SK-N-SH treated with all-trans-retinoic acid at 6 μM for 48 hours (cell line): ENCODE data around the gene BRSK1.

ENCODE experiments used
- ATAC-seq: fragments of 200-7000 bp; cut with Tn5 transposase; 3 replicates; pipeline ENCODE4 v1.9.1; 2020; ENCODE audit warnings: mild to moderate bottlenecking, moderate library complexity
- ARNTL ChIP-seq: fragments of 450-650 bp; formaldehyde crosslinking; IDR thresholded peaks from 2 replicates; pipeline ENCODE4 v1.5.0; 2020; ENCODE audit warnings: low read depth, mild to moderate bottlenecking, moderate library complexity, borderline replicate concordance
- BACH2 ChIP-seq: fragments of 250-450 bp; sonication (Bioruptor Pico); IDR thresholded peaks from 2 replicates; pipeline ENCODE4 v1.9.0; 2021; ENCODE audit warnings: mild to moderate bottlenecking, borderline replicate concordance
- CSDC2 ChIP-seq: fragments of 250-450 bp; sonication (Bioruptor Pico); IDR thresholded peaks from 2 replicates; pipeline ENCODE4 v1.5.0; 2020; ENCODE audit warnings: mild to moderate bottlenecking, moderate library complexity
- ESRRG ChIP-seq: fragments of 250-450 bp; sonication (Bioruptor Pico); IDR thresholded peaks from 2 replicates; pipeline ENCODE4 v1.6.1; 2021; ENCODE audit warnings: mild to moderate bottlenecking
- GLIS3 ChIP-seq: fragments of 250-450 bp; sonication (Bioruptor Pico); IDR thresholded peaks from 2 replicates; pipeline ENCODE4 v1.5.0; 2020; ENCODE audit warnings: mild to moderate bottlenecking, moderate library complexity
- OSR1 ChIP-seq: fragments of 250-450 bp; sonication (Bioruptor Pico); IDR thresholded peaks from 2 replicates; pipeline ENCODE4 v1.8.0; 2022; ENCODE audit warnings: moderate library complexity, mild to moderate bottlenecking, inconsistent platforms
- PPARA ChIP-seq: fragments of 250-450 bp; sonication (Bioruptor Pico); IDR thresholded peaks from 2 replicates; pipeline ENCODE4 v1.5.0; 2020; ENCODE audit warnings: mild to moderate bottlenecking, borderline replicate concordance
- SNAI2 ChIP-seq: fragments of 250-450 bp; sonication (Bioruptor Pico); IDR thresholded peaks from 2 replicates; pipeline ENCODE4 v1.5.0; 2020; ENCODE audit warnings: mild to moderate bottlenecking, moderate library complexity
- TCF4 ChIP-seq: fragments of 250-450 bp; sonication (Bioruptor Pico); IDR thresholded peaks from 2 replicates; pipeline ENCODE4 v1.8.0; 2021; ENCODE audit warnings: mild to moderate bottlenecking, moderate library complexity, borderline replicate concordance
- TOX ChIP-seq: fragments of 250-450 bp; sonication (Bioruptor Pico); IDR thresholded peaks from 2 replicates; pipeline ENCODE4 v1.8.0; 2021; ENCODE audit warnings: mild to moderate bottlenecking, moderate library complexity, borderline replicate concordance
- ZC3H10 ChIP-seq: fragments of 250-450 bp; sonication (Bioruptor Pico); IDR thresholded peaks from 2 replicates; pipeline ENCODE4 v1.5.1; 2021; ENCODE audit warnings: mild to moderate bottlenecking, moderate library complexity
- ZFP3 ChIP-seq: fragments of 250-450 bp; sonication (Bioruptor Pico); IDR thresholded peaks from 2 replicates; pipeline ENCODE4 v1.5.0; 2020; ENCODE audit warnings: mild to moderate bottlenecking, moderate library complexity
- ZFP30 ChIP-seq: fragments of 450-650 bp; formaldehyde crosslinking; IDR thresholded peaks from 2 replicates; pipeline ENCODE4 v1.5.0; 2022; ENCODE audit warnings: mild to moderate bottlenecking, moderate library complexity
- ZNF565 ChIP-seq: fragments of 450-650 bp; formaldehyde crosslinking; conservative IDR thresholded peaks from 2 replicates; pipeline ENCODE4 v1.5.0; 2020; ENCODE audit warnings: low read depth, mild to moderate bottlenecking, moderate library complexity
- ZNF70 ChIP-seq: fragments of 450-650 bp; formaldehyde crosslinking; IDR thresholded peaks from 2 replicates; pipeline ENCODE4 v1.5.0; 2020; ENCODE audit warnings: mild to moderate bottlenecking, moderate library complexity
- ZNF8 ChIP-seq: fragments of 450-650 bp; formaldehyde crosslinking; IDR thresholded peaks from 2 replicates; pipeline ENCODE4 v1.5.0; 2020; ENCODE audit warnings: mild to moderate bottlenecking, moderate library complexity
- TF ChIP-seq, protein P1 (sequence below): fragments of 250-450 bp; sonication (Bioruptor Pico); IDR thresholded peaks from 2 replicates; pipeline ENCODE4 v1.5.1; 2020; ENCODE audit warnings: low read depth, mild to moderate bottlenecking, moderate library complexity
- TF ChIP-seq, protein P2 (sequence below): fragments of 250-450 bp; sonication (Bioruptor Pico); IDR thresholded peaks from 2 replicates; pipeline ENCODE4 v1.5.1; 2021; ENCODE audit warnings: mild to moderate bottlenecking, moderate library complexity
- TF ChIP-seq, protein P3 (sequence below): fragments of 250-450 bp; sonication (Bioruptor Pico); IDR thresholded peaks from 2 replicates; pipeline ENCODE4 v1.8.0; 2021; ENCODE audit warnings: low read depth, mild to moderate bottlenecking, moderate library complexity, borderline replicate concordance
- TF ChIP-seq, protein P4 (sequence below): fragments of 250-450 bp; sonication (Bioruptor Pico); IDR thresholded peaks from 2 replicates; pipeline ENCODE4 v1.8.0; 2020; ENCODE audit warnings: mild to moderate bottlenecking, moderate library complexity, borderline replicate concordance

Gene BRSK1

DNA sequence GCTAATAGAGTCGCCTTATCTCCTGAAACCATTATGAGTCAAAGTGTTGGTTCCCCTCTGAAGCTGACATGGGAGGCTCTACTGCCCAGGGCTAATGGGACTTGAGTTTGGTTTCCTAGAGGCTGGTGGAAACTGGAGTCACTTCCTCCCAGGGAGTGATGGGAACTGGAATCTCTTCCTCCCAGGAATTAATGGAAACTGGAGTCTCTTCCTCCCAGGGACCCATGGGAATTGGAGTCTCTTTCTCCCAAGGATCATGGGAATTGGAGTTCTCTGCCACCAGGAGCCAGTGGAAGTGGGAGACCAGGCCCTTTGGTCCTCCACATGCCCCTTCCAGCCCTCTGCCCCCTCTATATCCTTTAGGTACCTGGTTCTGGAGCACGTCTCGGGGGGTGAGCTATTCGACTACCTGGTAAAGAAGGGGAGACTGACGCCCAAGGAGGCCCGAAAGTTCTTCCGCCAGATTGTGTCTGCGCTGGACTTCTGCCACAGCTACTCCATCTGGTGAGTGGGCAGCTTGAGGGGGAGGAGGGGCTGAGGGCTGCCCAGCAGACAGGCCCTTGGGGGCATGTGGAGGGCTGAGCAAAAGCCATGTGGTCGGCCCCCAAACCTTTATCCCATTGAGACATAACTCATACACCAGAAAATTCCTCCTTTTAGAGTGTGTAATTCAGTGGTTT lies 5.5 kb downstream of the BRSK1 start:
- ATAC-seq = peak; percentile 46
- TF ChIP-seq OSR1 (CRISPR knock-in tag) (no peak), ZNF8 (CRISPR knock-in tag) (no peak), ZNF70 (CRISPR knock-in tag) (no peak), ARNTL (no peak), ESRRG (no peak), ZFP3 (CRISPR knock-in tag) (no peak), TCF4 (no peak), ZNF565 (CRISPR knock-in tag) (no peak), CSDC2 (CRISPR knock-in tag) (no peak), ZC3H10 (CRISPR knock-in tag) (no peak), PPARA (CRISPR knock-in tag) (no peak), TOX (CRISPR knock-in tag) (no peak), SNAI2 (no peak), BACH2 (CRISPR knock-in tag) (no peak)
- TF ChIP-seq, protein P1, sequence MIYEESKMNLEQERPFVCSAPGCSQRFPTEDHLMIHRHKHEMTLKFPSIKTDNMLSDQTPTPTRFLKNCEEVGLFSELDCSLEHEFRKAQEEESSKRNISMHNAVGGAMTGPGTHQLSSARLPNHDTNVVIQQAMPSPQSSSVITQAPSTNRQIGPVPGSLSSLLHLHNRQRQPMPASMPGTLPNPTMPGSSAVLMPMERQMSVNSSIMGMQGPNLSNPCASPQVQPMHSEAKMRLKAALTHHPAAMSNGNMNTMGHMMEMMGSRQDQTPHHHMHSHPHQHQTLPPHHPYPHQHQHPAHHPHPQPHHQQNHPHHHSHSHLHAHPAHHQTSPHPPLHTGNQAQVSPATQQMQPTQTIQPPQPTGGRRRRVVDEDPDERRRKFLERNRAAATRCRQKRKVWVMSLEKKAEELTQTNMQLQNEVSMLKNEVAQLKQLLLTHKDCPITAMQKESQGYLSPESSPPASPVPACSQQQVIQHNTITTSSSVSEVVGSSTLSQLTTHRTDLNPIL (CRISPR knock-in tag) = no peak
- TF ChIP-seq, protein P2, sequence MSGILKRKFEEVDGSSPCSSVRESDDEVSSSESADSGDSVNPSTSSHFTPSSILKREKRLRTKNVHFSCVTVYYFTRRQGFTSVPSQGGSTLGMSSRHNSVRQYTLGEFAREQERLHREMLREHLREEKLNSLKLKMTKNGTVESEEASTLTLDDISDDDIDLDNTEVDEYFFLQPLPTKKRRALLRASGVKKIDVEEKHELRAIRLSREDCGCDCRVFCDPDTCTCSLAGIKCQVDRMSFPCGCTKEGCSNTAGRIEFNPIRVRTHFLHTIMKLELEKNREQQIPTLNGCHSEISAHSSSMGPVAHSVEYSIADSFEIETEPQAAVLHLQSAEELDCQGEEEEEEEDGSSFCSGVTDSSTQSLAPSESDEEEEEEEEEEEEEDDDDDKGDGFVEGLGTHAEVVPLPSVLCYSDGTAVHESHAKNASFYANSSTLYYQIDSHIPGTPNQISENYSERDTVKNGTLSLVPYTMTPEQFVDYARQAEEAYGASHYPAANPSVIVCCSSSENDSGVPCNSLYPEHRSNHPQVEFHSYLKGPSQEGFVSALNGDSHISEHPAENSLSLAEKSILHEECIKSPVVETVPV (CRISPR knock-in tag) = no peak
- TF ChIP-seq, protein P3, sequence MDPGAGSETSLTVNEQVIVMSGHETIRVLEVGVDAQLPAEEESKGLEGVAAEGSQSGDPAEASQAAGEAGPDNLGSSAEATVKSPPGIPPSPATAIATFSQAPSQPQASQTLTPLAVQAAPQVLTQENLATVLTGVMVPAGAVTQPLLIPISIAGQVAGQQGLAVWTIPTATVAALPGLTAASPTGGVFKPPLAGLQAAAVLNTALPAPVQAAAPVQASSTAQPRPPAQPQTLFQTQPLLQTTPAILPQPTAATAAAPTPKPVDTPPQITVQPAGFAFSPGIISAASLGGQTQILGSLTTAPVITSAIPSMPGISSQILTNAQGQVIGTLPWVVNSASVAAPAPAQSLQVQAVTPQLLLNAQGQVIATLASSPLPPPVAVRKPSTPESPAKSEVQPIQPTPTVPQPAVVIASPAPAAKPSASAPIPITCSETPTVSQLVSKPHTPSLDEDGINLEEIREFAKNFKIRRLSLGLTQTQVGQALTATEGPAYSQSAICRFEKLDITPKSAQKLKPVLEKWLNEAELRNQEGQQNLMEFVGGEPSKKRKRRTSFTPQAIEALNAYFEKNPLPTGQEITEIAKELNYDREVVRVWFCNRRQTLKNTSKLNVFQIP (CRISPR knock-in tag) = no peak
- TF ChIP-seq, protein P4, sequence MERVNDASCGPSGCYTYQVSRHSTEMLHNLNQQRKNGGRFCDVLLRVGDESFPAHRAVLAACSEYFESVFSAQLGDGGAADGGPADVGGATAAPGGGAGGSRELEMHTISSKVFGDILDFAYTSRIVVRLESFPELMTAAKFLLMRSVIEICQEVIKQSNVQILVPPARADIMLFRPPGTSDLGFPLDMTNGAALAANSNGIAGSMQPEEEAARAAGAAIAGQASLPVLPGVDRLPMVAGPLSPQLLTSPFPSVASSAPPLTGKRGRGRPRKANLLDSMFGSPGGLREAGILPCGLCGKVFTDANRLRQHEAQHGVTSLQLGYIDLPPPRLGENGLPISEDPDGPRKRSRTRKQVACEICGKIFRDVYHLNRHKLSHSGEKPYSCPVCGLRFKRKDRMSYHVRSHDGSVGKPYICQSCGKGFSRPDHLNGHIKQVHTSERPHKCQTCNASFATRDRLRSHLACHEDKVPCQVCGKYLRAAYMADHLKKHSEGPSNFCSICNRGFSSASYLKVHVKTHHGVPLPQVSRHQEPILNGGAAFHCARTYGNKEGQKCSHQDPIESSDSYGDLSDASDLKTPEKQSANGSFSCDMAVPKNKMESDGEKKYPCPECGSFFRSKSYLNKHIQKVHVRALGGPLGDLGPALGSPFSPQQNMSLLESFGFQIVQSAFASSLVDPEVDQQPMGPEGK (CRISPR knock-in tag) = no peak

DNA sequence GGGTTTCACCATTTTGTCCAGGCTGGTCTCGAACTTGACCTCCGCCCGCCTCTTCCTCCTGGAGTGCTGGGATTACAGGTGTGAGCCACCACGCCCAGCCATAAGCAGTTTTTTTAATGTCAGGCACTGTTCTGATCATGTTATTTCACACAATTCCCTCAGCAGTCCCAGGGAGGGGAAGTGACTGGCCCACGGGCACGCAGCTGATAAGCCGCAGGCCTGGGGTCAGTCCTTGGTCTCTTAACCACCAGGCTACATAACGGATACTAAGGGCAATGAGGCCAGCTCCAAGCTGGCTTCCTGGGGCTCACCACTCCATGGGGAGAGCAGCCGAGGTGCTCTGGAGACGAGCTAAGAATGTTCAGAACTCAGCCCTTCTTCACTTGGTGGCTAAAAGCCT lies 13.5 kb downstream of the BRSK1 start:
- TF ChIP-seq ESRRG (no peak), ZFP30 (CRISPR knock-in tag) (no peak), GLIS3 (CRISPR knock-in tag) (no peak), ZFP3 (CRISPR knock-in tag) (no peak), OSR1 (CRISPR knock-in tag) (no peak), CSDC2 (CRISPR knock-in tag) (no peak)
- ATAC-seq = no peak

DNA sequence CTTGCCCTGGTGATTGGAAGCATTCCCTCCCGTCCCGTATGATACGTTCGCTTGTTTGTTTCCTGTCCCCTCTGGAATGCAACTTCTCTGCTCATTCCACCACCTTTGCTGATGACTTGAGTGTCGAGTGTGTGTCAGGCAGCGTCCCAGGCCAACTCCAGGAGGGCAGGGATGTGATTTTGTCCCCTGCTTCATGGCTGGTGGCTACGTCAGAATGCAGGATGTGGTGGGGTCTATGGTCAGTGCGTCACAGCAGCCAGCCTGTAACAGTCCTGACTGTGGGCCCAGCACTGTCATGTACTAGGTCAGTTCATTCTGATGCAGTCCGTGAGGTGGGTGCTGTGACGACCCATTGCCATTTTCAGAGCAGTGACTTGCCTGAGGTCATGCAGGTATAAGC lies 16.2 kb downstream of the BRSK1 start:
- TF ChIP-seq ESRRG (no peak), ARNTL (no peak), ZC3H10 (CRISPR knock-in tag) (no peak)
- TF ChIP-seq, protein P1 (CRISPR knock-in tag) = no peak
- ATAC-seq = no peak

DNA sequence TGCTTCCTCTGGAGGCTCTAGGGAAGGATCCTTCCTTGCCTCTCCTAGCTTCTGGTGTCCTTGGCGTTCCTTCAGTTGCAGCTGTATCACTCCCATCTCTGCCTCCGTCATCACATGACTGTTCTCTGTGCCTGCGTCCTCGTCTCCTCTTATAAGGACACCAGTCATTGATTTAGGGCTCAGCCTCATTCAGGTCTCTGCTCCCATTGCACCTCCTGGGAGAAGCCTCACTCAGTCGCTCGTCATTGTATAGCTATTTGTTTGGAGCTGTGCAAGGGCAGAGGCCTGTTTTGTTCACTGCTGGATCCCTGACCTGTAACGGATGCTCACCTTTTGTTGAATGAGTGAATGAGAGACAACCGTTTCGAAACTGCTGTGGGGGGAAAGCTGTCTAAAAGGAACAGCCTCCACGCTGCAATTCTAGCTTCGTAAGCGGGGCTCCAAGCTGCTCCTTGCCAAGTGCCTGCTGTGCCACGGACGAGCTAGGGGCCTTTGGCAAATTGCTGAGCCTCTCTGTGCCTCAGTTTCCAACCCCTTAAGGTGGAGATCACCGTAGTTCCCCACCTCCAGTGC lies 17.2 kb downstream of the BRSK1 start:
- no peak for ATAC-seq
- TF ChIP-seq CSDC2 (CRISPR knock-in tag) (no peak), ZFP3 (CRISPR knock-in tag) (no peak), ARNTL (no peak), TOX (CRISPR knock-in tag) (no peak), TCF4 (no peak), ESRRG (no peak)
- TF ChIP-seq, protein P4 (CRISPR knock-in tag) = no peak
- TF ChIP-seq, protein P3 (CRISPR knock-in tag) = no peak
